Measurements from ENCODE around the gene CSAG1.
"Not testable (repeated sequence)": the region's sequence is repeated elsewhere in the genome, so short reads cannot be mapped to it uniquely, and the experiment has no call there.

CSAG1 gene

GRCh38 chrX:152733261-152733975 is at the start of gene CSAG1, which contains the start of gene MAGEA12:
CSAG1 (minus strand) TSS chrX:152733721; CDS start chrX:152732460, 1,261 bp downstream.
MAGEA12 (plus strand) TSS chrX:152733757; CDS start chrX:152736162, 2,405 bp downstream.
- no peak for DNase-seq (ENCODE audit: low spot score in 2 of 2)
- Mint-ChIP-seq H3K4me3 (no peak within 1 kb of the TSS), H3K9me3 (no peaks in the 10 kb centered on the region), H3K4me1 (no peaks in the 10 kb centered on the region), H3K27ac (no peak within 1 kb of the TSS), H3K27me3 (no peaks in the 10 kb centered on the region), H3K36me3 (no peaks in the 10 kb centered on the region)
- no peak for ATAC-seq (ENCODE audit: low read depth)

- not testable (repeated sequence) for ATAC-seq (ENCODE audit: low read depth); DNase-seq (ENCODE audit: low spot score in 2 of 2); H3K9me3 Mint-ChIP-seq; H3K36me3 Mint-ChIP-seq; H3K4me1 Mint-ChIP-seq; H3K27me3 Mint-ChIP-seq; H3K27ac Mint-ChIP-seq; H3K4me3 Mint-ChIP-seq
Measured at GRCh38 chrX:152769549-152770289, 36.2 kb upstream of the CSAG1 start, which contains the start of gene MAGEA6. MAGEA6 (minus strand) TSS chrX:152769689; CDS start chrX:152767650, 2,039 bp downstream.

GRCh38 chrX:152766562-152766961 is 33.0 kb upstream of the CSAG1 start:
- not testable (repeated sequence) for H3K27ac Mint-ChIP-seq; H3K36me3 Mint-ChIP-seq; ATAC-seq (ENCODE audit: low read depth); H3K27me3 Mint-ChIP-seq; H3K4me3 Mint-ChIP-seq; H3K9me3 Mint-ChIP-seq; DNase-seq (ENCODE audit: low spot score in 2 of 2); H3K4me1 Mint-ChIP-seq

GRCh38 chrX:152761582-152761981 is 28.1 kb upstream of the CSAG1 start:
- not testable (repeated sequence) for ATAC-seq (ENCODE audit: low read depth); H3K27me3 Mint-ChIP-seq; H3K4me1 Mint-ChIP-seq; H3K4me3 Mint-ChIP-seq; H3K9me3 Mint-ChIP-seq; DNase-seq (ENCODE audit: low spot score in 2 of 2); H3K36me3 Mint-ChIP-seq; H3K27ac Mint-ChIP-seq

GRCh38 chrX:152759544-152759943 is 26.0 kb upstream of the CSAG1 start:
- H3K4me1 Mint-ChIP-seq; ATAC-seq (ENCODE audit: low read depth); H3K27ac Mint-ChIP-seq; DNase-seq (ENCODE audit: low spot score in 2 of 2); H3K4me3 Mint-ChIP-seq; H3K9me3 Mint-ChIP-seq; H3K36me3 Mint-ChIP-seq; H3K27me3 Mint-ChIP-seq: not testable (repeated sequence)

GRCh38 chrX:152758918-152759317 is 25.4 kb upstream of the CSAG1 start, which contains the start of gene CSAG3:
CSAG3 (plus strand) TSS chrX:152759218.
- H3K9me3 Mint-ChIP-seq; H3K36me3 Mint-ChIP-seq; ATAC-seq (ENCODE audit: low read depth); H3K27me3 Mint-ChIP-seq; H3K27ac Mint-ChIP-seq; H3K4me1 Mint-ChIP-seq; DNase-seq (ENCODE audit: low spot score in 2 of 2); H3K4me3 Mint-ChIP-seq: not testable (repeated sequence)

- H3K27ac Mint-ChIP-seq; H3K4me1 Mint-ChIP-seq; H3K4me3 Mint-ChIP-seq; H3K9me3 Mint-ChIP-seq; H3K36me3 Mint-ChIP-seq; H3K27me3 Mint-ChIP-seq; ATAC-seq (ENCODE audit: low read depth); DNase-seq (ENCODE audit: low spot score in 2 of 2): not testable (repeated sequence)
Measured at GRCh38 chrX:152754871-152755270, 21.4 kb upstream of the CSAG1 start.

GRCh38 chrX:152753686-152754650 is 20.4 kb upstream of the CSAG1 start, which contains the start of gene MAGEA2:
MAGEA2 (minus strand) TSS chrX:152753842; CDS start chrX:152751363, 2,479 bp downstream.
- H3K27me3 Mint-ChIP-seq; H3K27ac Mint-ChIP-seq; H3K9me3 Mint-ChIP-seq; DNase-seq (ENCODE audit: low spot score in 2 of 2); H3K4me3 Mint-ChIP-seq; H3K4me1 Mint-ChIP-seq; H3K36me3 Mint-ChIP-seq; ATAC-seq (ENCODE audit: low read depth): not testable (repeated sequence)

- Mint-ChIP-seq H3K36me3 (no peaks in the 10 kb centered on the region), H3K4me1 (no peaks in the 10 kb centered on the region)
- ATAC-seq (ENCODE audit: low read depth), result no peak
Measured at GRCh38 chrX:152738560-152738959, 5.0 kb upstream of the CSAG1 start.

GRCh38 chrX:152736528-152736927 is 3.0 kb upstream of the CSAG1 start:
- not testable (repeated sequence) for H3K4me1 Mint-ChIP-seq; H3K36me3 Mint-ChIP-seq; H3K4me3 Mint-ChIP-seq; ATAC-seq (ENCODE audit: low read depth); H3K27ac Mint-ChIP-seq; H3K9me3 Mint-ChIP-seq; H3K27me3 Mint-ChIP-seq; DNase-seq (ENCODE audit: low spot score in 2 of 2)

More at GRCh38 chrX:152738560-152738959, 5.0 kb upstream of the CSAG1 start:
- no peak overlapping the region for H3K27ac Mint-ChIP-seq
- H3K4me3 Mint-ChIP-seq, result no peak overlapping the region
- H3K9me3 Mint-ChIP-seq, result no peaks in the 10 kb centered on the region
- no peak for DNase-seq (ENCODE audit: low spot score in 2 of 2)
- peaks cover 3% of the 10 kb centered on the region for H3K27me3 Mint-ChIP-seq

- ATAC-seq (ENCODE audit: low read depth), result no peak
Measured at GRCh38 chrX:152735860-152736511, 2.5 kb upstream of the CSAG1 start.

GRCh38 chrX:152735101-152735500 is 1.6 kb upstream of the CSAG1 start:
- DNase-seq (ENCODE audit: low spot score in 2 of 2) (no peak), ATAC-seq (ENCODE audit: low read depth) (no peak)
- H3K36me3 Mint-ChIP-seq, result no peaks in the 10 kb centered on the region
- H3K27ac Mint-ChIP-seq, result no peak overlapping the region
- no peaks in the 10 kb centered on the region for H3K27me3 Mint-ChIP-seq
- H3K4me1 Mint-ChIP-seq, result no peaks in the 10 kb centered on the region
- H3K9me3 Mint-ChIP-seq, result no peaks in the 10 kb centered on the region
- no peak overlapping the region for H3K4me3 Mint-ChIP-seq

More at GRCh38 chrX:152735860-152736511, 2.5 kb upstream of the CSAG1 start:
- no peak overlapping the region for H3K4me3 Mint-ChIP-seq
- no peaks in the 10 kb centered on the region for H3K4me1 Mint-ChIP-seq
- DNase-seq (ENCODE audit: low spot score in 2 of 2), result no peak
- H3K27me3 Mint-ChIP-seq, result no peaks in the 10 kb centered on the region
- H3K36me3 Mint-ChIP-seq, result no peaks in the 10 kb centered on the region
- no peaks in the 10 kb centered on the region for H3K9me3 Mint-ChIP-seq
- H3K27ac Mint-ChIP-seq, result no peak overlapping the region

GRCh38 chrX:152734143-152734858 is 780 bp upstream of the CSAG1 start:
- not testable (repeated sequence) for H3K27me3 Mint-ChIP-seq; ATAC-seq (ENCODE audit: low read depth); H3K36me3 Mint-ChIP-seq; DNase-seq (ENCODE audit: low spot score in 2 of 2); H3K9me3 Mint-ChIP-seq; H3K27ac Mint-ChIP-seq; H3K4me1 Mint-ChIP-seq; H3K4me3 Mint-ChIP-seq

Measured in memory B cell (primary cell).